OCI-M2 (cell line): ENCODE data around the gene PIP4K2A.

ENCODE experiments used
- DNase-seq: peaks from one replicate; lab custom pipeline; 2025; ENCODE audit not compliant: unreplicated experiment; lab: John Stamatoyannopoulos, UW

PIP4K2A gene

GRCh38 chr10:22622242-22622806 is 92.1 kb downstream of the PIP4K2A start:
- DNase-seq = no peak

GRCh38 chr10:22621726-22622125 is 92.7 kb downstream of the PIP4K2A start:
- no peak for DNase-seq

GRCh38 chr10:22620929-22621328 is 93.4 kb downstream of the PIP4K2A start:
- DNase-seq = no peak

- no peak for DNase-seq
Observed at GRCh38 chr10:22620140-22620857, 94.1 kb downstream of the PIP4K2A start.

GRCh38 chr10:22619101-22619500 is 95.3 kb downstream of the PIP4K2A start:
- DNase-seq = no peak

GRCh38 chr10:22618078-22618785 is 96.1 kb downstream of the PIP4K2A start:
- DNase-seq = no peak

GRCh38 chr10:22617516-22617915 is 96.9 kb downstream of the PIP4K2A start:
- no peak for DNase-seq

- DNase-seq = no peak
Observed at GRCh38 chr10:22617051-22617450, 97.3 kb downstream of the PIP4K2A start.

GRCh38 chr10:22615819-22616499 is 98.4 kb downstream of the PIP4K2A start:
- peak; percentile 21 for DNase-seq

- DNase-seq = no peak
Observed at GRCh38 chr10:22615101-22615500, 99.3 kb downstream of the PIP4K2A start.

GRCh38 chr10:22613011-22613410 is 101.4 kb downstream of the PIP4K2A start:
- DNase-seq = no peak

- DNase-seq = no peak
Observed at GRCh38 chr10:22612318-22612717, 102.1 kb downstream of the PIP4K2A start.

- no peak for DNase-seq
Observed at GRCh38 chr10:22611425-22612115, 102.8 kb downstream of the PIP4K2A start.

- DNase-seq = no peak
Observed at GRCh38 chr10:22610610-22611009, 103.8 kb downstream of the PIP4K2A start.

GRCh38 chr10:22609719-22610465 is 104.5 kb downstream of the PIP4K2A start:
- no peak for DNase-seq

GRCh38 chr10:22609251-22609650 is 105.1 kb downstream of the PIP4K2A start:
- no peak for DNase-seq

GRCh38 chr10:22607261-22607660 is 107.1 kb downstream of the PIP4K2A start:
- no peak for DNase-seq

- no peak for DNase-seq
Observed at GRCh38 chr10:22606164-22606614, 108.2 kb downstream of the PIP4K2A start.

GRCh38 chr10:22605168-22605567 is 109.2 kb downstream of the PIP4K2A start:
- no peak for DNase-seq
